ELR (cell line): ENCODE measurements around the gene ZNF226.
A peak's percentile ranks its signal among the peaks of the same experiment; 100 is the strongest.
"Not testable (repeated sequence)": the region's sequence is repeated elsewhere in the genome, so short reads cannot be mapped to it uniquely, and the experiment has no call there.

Experiments
- DNase-seq: peaks from one replicate; pipeline ENCODE4 v3.0.0-alpha.2; 2015; ENCODE audit warnings: low read depth

Gene ZNF226

GRCh38 chr19:44164673-44165512 is at the start of gene ZNF226:
TSS of gene ZNF226 (plus strand) at chr19:44165100. CDS start at chr19:44170081, 4,981 bp downstream.
- DNase-seq: peak; percentile 98

- not testable (repeated sequence) for DNase-seq
Measured at GRCh38 chr19:44121162-44121561, 43.7 kb upstream of the ZNF226 start.

- DNase-seq: no peak
Measured at GRCh38 chr19:44131955-44132354, 32.9 kb upstream of the ZNF226 start.

GRCh38 chr19:44141191-44142058 is 23.5 kb upstream of the ZNF226 start, which contains the start of gene ZNF234:
TSS of gene ZNF234 (plus strand) at chr19:44141554. CDS start at chr19:44144633, 3,079 bp downstream.
- peak; percentile 88 for DNase-seq

- peak; percentile 44 for DNase-seq
Measured at GRCh38 chr19:44142059-44142433, 22.9 kb upstream of the ZNF226 start.

GRCh38 chr19:44149776-44150175 is 15.1 kb upstream of the ZNF226 start:
- no peak for DNase-seq

GRCh38 chr19:44151491-44151890 is 13.4 kb upstream of the ZNF226 start:
- DNase-seq: no peak

- no peak for DNase-seq
Measured at GRCh38 chr19:44156475-44156874, 8.4 kb upstream of the ZNF226 start.

GRCh38 chr19:44163789-44164188 is 1.1 kb upstream of the ZNF226 start:
- no peak for DNase-seq

GRCh38 chr19:44164327-44164672 is 600 bp upstream of the ZNF226 start:
- DNase-seq: no peak

- not testable (repeated sequence) for DNase-seq
Measured at GRCh38 chr19:44170660-44171059, 5.8 kb downstream of the ZNF226 start.

GRCh38 chr19:44176590-44176989 is 11.7 kb downstream of the ZNF226 start:
- DNase-seq: no peak

GRCh38 chr19:44180968-44181367 is 16.1 kb downstream of the ZNF226 start:
- no peak for DNase-seq

GRCh38 chr19:44182145-44182544 is 17.2 kb downstream of the ZNF226 start:
- DNase-seq: no peak

- no peak for DNase-seq
Measured at GRCh38 chr19:44190020-44190419, 25.1 kb downstream of the ZNF226 start.

- no peak for DNase-seq
Measured at GRCh38 chr19:44192127-44192526, 27.2 kb downstream of the ZNF226 start.

GRCh38 chr19:44196772-44197171 is 31.9 kb downstream of the ZNF226 start:
- no peak for DNase-seq

GRCh38 chr19:44202470-44202869 is 37.6 kb downstream of the ZNF226 start:
- peak; percentile 5 for DNase-seq

- no peak for DNase-seq
Measured at GRCh38 chr19:44202974-44203373, 38.1 kb downstream of the ZNF226 start.

- DNase-seq: not testable (repeated sequence)
Measured at GRCh38 chr19:44203877-44204276, 39.0 kb downstream of the ZNF226 start.

- no peak for DNase-seq
Measured at GRCh38 chr19:44204772-44205171, 39.9 kb downstream of the ZNF226 start.

- peak; percentile 97 for DNase-seq
Measured at GRCh38 chr19:44207126-44207803, 42.4 kb downstream of the ZNF226 start.
